Measurements from ENCODE around the gene CGREF1. TPM values are rescaled to one million over a fixed set of nuclear protein-coding genes. Genes with fewer than 3 reads are reported as not detected.
"Not testable (repeated sequence)": the region's sequence is repeated elsewhere in the genome, so short reads cannot be mapped to it uniquely, and the experiment has no call there.

The CGREF1 gene
- total and polyA plus RNA-seq, 4 donors = 19.0 to 55.3 (median 35.4) TPM

GRCh38 chr2:27128668-27129571 lies 10.0 kb upstream of the CGREF1 start:
- no peak for DNase-seq (ENCODE audit: low read depth in 4 of 6, low spot score in 6 of 6)
- no peaks in the 10 kb centered on the region for H3K9me3 ChIP-seq (ENCODE audit: control insufficient read depth, insufficient read depth, low read length)
- H3K4me3 ChIP-seq (ENCODE audit: low read depth, low read length) = no peak overlapping the region
- H3K27ac ChIP-seq (ENCODE audit: low read depth, low read length) = no peak overlapping the region
- WGBS (ENCODE audit: insufficient coverage) = 81% methylated on average over 7 of the region's 11 CpGs
- no peaks in the 10 kb centered on the region for H3K27me3 ChIP-seq (ENCODE audit: control insufficient read depth, insufficient read depth, low read length)
- peaks cover 45% of the 10 kb centered on the region for H3K36me3 ChIP-seq (ENCODE audit: control insufficient read depth, insufficient read depth, low read length)
- peaks cover 24% of the 10 kb centered on the region for H3K4me1 ChIP-seq (ENCODE audit: control insufficient read depth, insufficient read depth, low read length)

- WGBS (ENCODE audit: insufficient coverage) = 93% methylated on average over 9 of the region's 9 CpGs
- no peak overlapping the region for H3K27ac ChIP-seq (ENCODE audit: low read depth, low read length)
- H3K9me3 ChIP-seq (ENCODE audit: control insufficient read depth, insufficient read depth, low read length) = no peaks in the 10 kb centered on the region
- H3K4me1 ChIP-seq (ENCODE audit: control insufficient read depth, insufficient read depth, low read length) = peaks cover 23% of the 10 kb centered on the region
- H3K4me3 ChIP-seq (ENCODE audit: low read depth, low read length) = no peak overlapping the region
- no peaks in the 10 kb centered on the region for H3K27me3 ChIP-seq (ENCODE audit: control insufficient read depth, insufficient read depth, low read length)
- DNase-seq (ENCODE audit: low read depth in 4 of 6, low spot score in 6 of 6) = no peak
- peaks cover 45% of the 10 kb centered on the region for H3K36me3 ChIP-seq (ENCODE audit: control insufficient read depth, insufficient read depth, low read length)
These were observed 9.1 kb upstream of the CGREF1 start for GRCh38 chr2:27127883-27128667.

GRCh38 chr2:27126252-27126710 lies 7.4 kb upstream of the CGREF1 start:
- no peak overlapping the region for H3K27ac ChIP-seq (ENCODE audit: low read depth, low read length)
- H3K9me3 ChIP-seq (ENCODE audit: control insufficient read depth, insufficient read depth, low read length) = no peaks in the 10 kb centered on the region
- WGBS (ENCODE audit: insufficient coverage) = 77% methylated on average over 4 of the region's 5 CpGs
- H3K4me1 ChIP-seq (ENCODE audit: control insufficient read depth, insufficient read depth, low read length) = peaks cover 16% of the 10 kb centered on the region
- H3K4me3 ChIP-seq (ENCODE audit: low read depth, low read length) = no peak overlapping the region
- DNase-seq (ENCODE audit: low read depth in 4 of 6, low spot score in 6 of 6) = no peak
- H3K36me3 ChIP-seq (ENCODE audit: control insufficient read depth, insufficient read depth, low read length) = peaks cover 28% of the 10 kb centered on the region
- H3K27me3 ChIP-seq (ENCODE audit: control insufficient read depth, insufficient read depth, low read length) = no peaks in the 10 kb centered on the region

- peaks cover 16% of the 10 kb centered on the region for H3K36me3 ChIP-seq (ENCODE audit: control insufficient read depth, insufficient read depth, low read length)
- no peak overlapping the region for H3K27ac ChIP-seq (ENCODE audit: low read depth, low read length)
- H3K4me1 ChIP-seq (ENCODE audit: control insufficient read depth, insufficient read depth, low read length) = peaks cover 16% of the 10 kb centered on the region
- peak in 1 of 6 donors; percentile 39 for DNase-seq (ENCODE audit: low read depth in 4 of 6, low spot score in 6 of 6)
- H3K27me3 ChIP-seq (ENCODE audit: control insufficient read depth, insufficient read depth, low read length) = no peaks in the 10 kb centered on the region
- H3K4me3 ChIP-seq (ENCODE audit: low read depth, low read length) = no peak overlapping the region
- H3K9me3 ChIP-seq (ENCODE audit: control insufficient read depth, insufficient read depth, low read length) = no peaks in the 10 kb centered on the region
- WGBS (ENCODE audit: insufficient coverage) = no CpG with 5 or more reads among the region's 3 CpGs
These were observed 6.2 kb upstream of the CGREF1 start for GRCh38 chr2:27125104-27125503.

- 6% methylated on average over 47 of the region's 47 CpGs for WGBS (ENCODE audit: insufficient coverage)
- Histone ChIP-seq H3K9me3 (ENCODE audit: control insufficient read depth, insufficient read depth, low read length) (no peaks in the 10 kb centered on the region), H3K27ac (ENCODE audit: low read depth, low read length) (peak within 1 kb of the TSS; percentile 40), H3K27me3 (ENCODE audit: control insufficient read depth, insufficient read depth, low read length) (peaks cover 4% of the 10 kb centered on the region), H3K4me3 (ENCODE audit: low read depth, low read length) (peak within 1 kb of the TSS; percentile 60), H3K4me1 (ENCODE audit: control insufficient read depth, insufficient read depth, low read length) (peaks cover 17% of the 10 kb centered on the region), H3K36me3 (ENCODE audit: control insufficient read depth, insufficient read depth, low read length) (peaks cover 5% of the 10 kb centered on the region)
- DNase-seq (ENCODE audit: low read depth in 4 of 6, low spot score in 6 of 6) = peak in 2 of 6 donors; percentile 66 to 72
These were observed 4.6 kb upstream of the CGREF1 start, which contains the start of gene ABHD1 for GRCh38 chr2:27123302-27124150. Gene ABHD1 (plus strand): TSS chr2:27123815. CDS start chr2:27123949, 134 bp downstream.

GRCh38 chr2:27122791-27123190 lies 3.9 kb upstream of the CGREF1 start:
- no peaks in the 10 kb centered on the region for H3K9me3 ChIP-seq (ENCODE audit: control insufficient read depth, insufficient read depth, low read length)
- 87% methylated on average over 4 of the region's 7 CpGs for WGBS (ENCODE audit: insufficient coverage)

GRCh38 chr2:27121906-27122305 lies 3.0 kb upstream of the CGREF1 start:
- no peak overlapping the region for H3K27ac ChIP-seq (ENCODE audit: low read depth, low read length)
- peaks cover 25% of the 10 kb centered on the region for H3K4me1 ChIP-seq (ENCODE audit: control insufficient read depth, insufficient read depth, low read length)
- H3K4me3 ChIP-seq (ENCODE audit: low read depth, low read length) = no peak overlapping the region
- H3K36me3 ChIP-seq (ENCODE audit: control insufficient read depth, insufficient read depth, low read length) = no peaks in the 10 kb centered on the region
- H3K27me3 ChIP-seq (ENCODE audit: control insufficient read depth, insufficient read depth, low read length) = peaks cover 9% of the 10 kb centered on the region
- DNase-seq (ENCODE audit: low read depth in 4 of 6, low spot score in 6 of 6) = no peak
- WGBS (ENCODE audit: insufficient coverage) = 59% methylated on average over 2 of the region's 2 CpGs
- no peaks in the 10 kb centered on the region for H3K9me3 ChIP-seq (ENCODE audit: control insufficient read depth, insufficient read depth, low read length)

More at GRCh38 chr2:27122791-27123190, 3.9 kb upstream of the CGREF1 start:
- peaks cover 24% of the 10 kb centered on the region for H3K4me1 ChIP-seq (ENCODE audit: control insufficient read depth, insufficient read depth, low read length)
- peaks cover 9% of the 10 kb centered on the region for H3K27me3 ChIP-seq (ENCODE audit: control insufficient read depth, insufficient read depth, low read length)
- DNase-seq (ENCODE audit: low read depth in 4 of 6, low spot score in 6 of 6) = no peak
- peak overlapping the region; percentile 60 for H3K4me3 ChIP-seq (ENCODE audit: low read depth, low read length)
- no peaks in the 10 kb centered on the region for H3K36me3 ChIP-seq (ENCODE audit: control insufficient read depth, insufficient read depth, low read length)
- H3K27ac ChIP-seq (ENCODE audit: low read depth, low read length) = no peak overlapping the region

DNA sequence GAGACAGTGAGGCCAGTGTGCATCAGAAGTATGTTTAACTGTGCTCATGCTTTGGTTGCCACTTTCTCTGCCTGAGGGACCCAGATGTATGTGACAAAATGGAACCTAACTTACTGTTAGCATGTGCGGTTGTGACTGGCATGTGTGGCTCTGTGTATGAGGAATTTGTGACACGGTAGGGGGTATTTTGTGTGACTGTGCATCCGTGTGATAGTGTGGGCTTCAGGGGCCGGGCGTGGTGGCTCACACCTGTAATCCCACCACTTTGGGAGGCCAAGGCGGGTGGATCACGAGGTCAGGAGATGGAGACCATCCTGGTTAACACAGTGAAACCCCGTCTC lies 372 bp upstream of the CGREF1 start:
- DNase-seq (ENCODE audit: low read depth in 4 of 6, low spot score in 6 of 6); H3K27ac ChIP-seq (ENCODE audit: low read depth, low read length); H3K36me3 ChIP-seq (ENCODE audit: control insufficient read depth, insufficient read depth, low read length); H3K9me3 ChIP-seq (ENCODE audit: control insufficient read depth, insufficient read depth, low read length); H3K27me3 ChIP-seq (ENCODE audit: control insufficient read depth, insufficient read depth, low read length): not testable (repeated sequence)
- 84% methylated on average over 6 of the region's 8 CpGs for WGBS (ENCODE audit: insufficient coverage)
- peaks cover 25% of the 10 kb centered on the region for H3K4me1 ChIP-seq (ENCODE audit: control insufficient read depth, insufficient read depth, low read length)
- peak overlapping the region; percentile 14 for H3K4me3 ChIP-seq (ENCODE audit: low read depth, low read length)

GRCh38 chr2:27117995-27118524 lies 868 bp downstream of the CGREF1 start:
- H3K4me3 ChIP-seq (ENCODE audit: low read depth, low read length) = peak overlapping the region; percentile 47
- no peak overlapping the region for H3K27ac ChIP-seq (ENCODE audit: low read depth, low read length)
- H3K27me3 ChIP-seq (ENCODE audit: control insufficient read depth, insufficient read depth, low read length) = peaks cover 9% of the 10 kb centered on the region
- H3K36me3 ChIP-seq (ENCODE audit: control insufficient read depth, insufficient read depth, low read length) = peaks cover 2% of the 10 kb centered on the region
- H3K4me1 ChIP-seq (ENCODE audit: control insufficient read depth, insufficient read depth, low read length) = peaks cover 15% of the 10 kb centered on the region
- no peaks in the 10 kb centered on the region for H3K9me3 ChIP-seq (ENCODE audit: control insufficient read depth, insufficient read depth, low read length)
- DNase-seq (ENCODE audit: low read depth in 4 of 6, low spot score in 6 of 6) = peak in 1 of 6 donors; percentile 52
- 19% methylated on average over 12 of the region's 14 CpGs for WGBS (ENCODE audit: insufficient coverage)

Data from spinal cord (tissue), 10 donors.